GM23338 (cell line): ENCODE measurements around the gene REEP6. TPM values are rescaled to one million over a fixed set of nuclear protein-coding genes. Genes with fewer than 3 reads are reported as not detected.

Experiments
- ATAC-seq: fragments of 200-7000 bp; cut with Tn5 transposase; 3 replicates; pipeline ENCODE4 v1.9.1; 2020
- DNase-seq: peaks from one replicate; pipeline ENCODE4 v3.0.0-alpha.2; 2015; ENCODE audit warnings: low spot score
- H2AFZ ChIP-seq: fragments of 200-600 bp; sonication (generic); 2 replicates; pipeline ENCODE4 v1.8.0; 2016; ENCODE audit warnings: antibody characterized with exemption, mild to moderate bottlenecking, moderate library complexity
- H3F3A ChIP-seq: fragments of 200-600 bp; sonication (generic); replicated peaks from 2 replicates; pipeline ENCODE4 v1.8.0; 2017; ENCODE audit warnings: antibody characterized with exemption, mixed run types, low read depth
- H3K27ac ChIP-seq: fragments of 200-600 bp; sonication (generic); 2 replicates; pipeline ENCODE4 v1.6.1; 2016; ENCODE audit warnings: low read depth
- H3K27me3 ChIP-seq: fragments of 200-600 bp; sonication (generic); 2 replicates; pipeline ENCODE4 v1.8.0; 2016; ENCODE audit warnings: mild to moderate bottlenecking, mixed run types, moderate library complexity; ENCODE audit not compliant: insufficient read depth
- H3K36me3 ChIP-seq: fragments of 200-600 bp; sonication (generic); 2 replicates; pipeline ENCODE4 v1.8.0; 2016; ENCODE audit warnings: mild to moderate bottlenecking; ENCODE audit not compliant: insufficient read depth
- H3K4me1 ChIP-seq: fragments of 200-600 bp; sonication (generic); 2 replicates; pipeline ENCODE4 v1.8.0; 2016; ENCODE audit warnings: mild to moderate bottlenecking, moderate library complexity; ENCODE audit not compliant: insufficient read depth
- H3K4me2 ChIP-seq: fragments of 200-600 bp; sonication (generic); 2 replicates; pipeline ENCODE4 v1.7.1; 2017; ENCODE audit warnings: mixed run types
- H3K4me3 ChIP-seq: fragments of 200-600 bp; sonication (generic); 2 replicates; pipeline ENCODE4 v1.6.1; 2016; ENCODE audit warnings: mixed run types
- H3K79me2 ChIP-seq: fragments of 200-600 bp; sonication (generic); replicated peaks from 2 replicates; pipeline ENCODE4 v1.8.0; 2017; ENCODE audit warnings: mild to moderate bottlenecking; ENCODE audit not compliant: insufficient read depth
- H3K9me2 ChIP-seq: fragments of 200-600 bp; sonication (generic); 2 replicates; pipeline ENCODE4 v1.8.0; 2017; ENCODE audit not compliant: insufficient read depth
- H4K20me1 ChIP-seq: fragments of 200-600 bp; sonication (generic); replicated peaks from 2 replicates; pipeline ENCODE4 v1.8.0; 2017; ENCODE audit warnings: mild to moderate bottlenecking; ENCODE audit not compliant: insufficient read depth
- H3K27ac Mint-ChIP-seq: 2 replicates; pipeline ENCODE4 v1.8.0; 2020; ENCODE audit warnings: inconsistent platforms, mild to moderate bottlenecking, moderate library complexity, mixed read lengths
- H3K27me3 Mint-ChIP-seq: 3 replicates; pipeline ENCODE4 v1.8.0; 2022; ENCODE audit warnings: low read depth, mild to moderate bottlenecking, moderate library complexity, mixed read lengths, inconsistent platforms; ENCODE audit not compliant: insufficient read depth, poor library complexity
- H3K36me3 Mint-ChIP-seq: 3 replicates; pipeline ENCODE4 v1.8.0; 2021; ENCODE audit warnings: low read depth, mild to moderate bottlenecking, inconsistent platforms, moderate library complexity, mixed read lengths
- H3K4me1 Mint-ChIP-seq: 3 replicates; pipeline ENCODE4 v1.8.0; 2020; ENCODE audit warnings: mild to moderate bottlenecking, inconsistent platforms, mixed read lengths
- H3K4me3 Mint-ChIP-seq: 3 replicates; pipeline ENCODE4 v1.8.0; 2021; ENCODE audit warnings: moderate library complexity, mild to moderate bottlenecking, inconsistent platforms, mixed read lengths
- H3K9me3 Mint-ChIP-seq: 3 replicates; pipeline ENCODE4 v1.8.0; 2020; ENCODE audit warnings: moderate library complexity, mild to moderate bottlenecking, inconsistent platforms, mixed read lengths
- CREB1 ChIP-seq: fragments of 250-450 bp; sonication (Bioruptor Pico); IDR thresholded peaks from 2 replicates; pipeline ENCODE4 v1.5.0; 2020; ENCODE audit warnings: low read depth, mild to moderate bottlenecking, moderate library complexity
- ETS1 ChIP-seq: IDR thresholded peaks from 2 replicates; pipeline ENCODE4 v1.6.1; 2016; ENCODE audit warnings: antibody characterized with exemption
- EZH2 ChIP-seq: fragments of 200-600 bp; sonication (generic); IDR thresholded peaks from one replicate; pipeline ENCODE4 v1.8.0; 2017; ENCODE audit warnings: antibody characterized with exemption, mild to moderate bottlenecking, low read depth; ENCODE audit not compliant: unreplicated experiment
- JUNB ChIP-seq: IDR thresholded peaks from one replicate; pipeline ENCODE4 v1.6.1; 2016; ENCODE audit warnings: antibody characterized with exemption; ENCODE audit not compliant: unreplicated experiment
- NANOG ChIP-seq: IDR thresholded peaks from 2 replicates; pipeline ENCODE4 v1.6.1; 2016; ENCODE audit warnings: antibody characterized with exemption, borderline replicate concordance
- POLR2AphosphoS5 ChIP-seq: IDR thresholded peaks from 2 replicates; pipeline ENCODE4 v1.6.1; 2016; ENCODE audit warnings: antibody characterized with exemption, low read depth
- STAT1 ChIP-seq: IDR thresholded peaks from one replicate; pipeline ENCODE4 v1.6.1; 2016; ENCODE audit warnings: antibody characterized with exemption; ENCODE audit not compliant: unreplicated experiment
- ZNF331 ChIP-seq: fragments of 250-450 bp; sonication (Bioruptor Pico); IDR thresholded peaks from 2 replicates; pipeline ENCODE4 v1.5.0; 2020; ENCODE audit warnings: low read depth, mild to moderate bottlenecking, moderate library complexity
- ZNF462 ChIP-seq: fragments of 250-450 bp; sonication (Bioruptor Pico); IDR thresholded peaks from 2 replicates; pipeline ENCODE4 v1.5.0; 2020; ENCODE audit warnings: mild to moderate bottlenecking, moderate library complexity
- polyA plus RNA-seq: library from polyadenylated mRNA; unstranded; fragments of >200 nt; fragmentation: Nextera tagmentation; extraction: Ambion mirVana; gene quantifications from 2 replicates; pipeline ENCODE4 v1.2.1, GENCODE V29; 2016
- total RNA-seq: library from RNA; depleted of rRNA; stranded (reverse); fragments of >200 nt; shearing (Covaris generic); gene quantifications from 2 replicates; pipeline ENCODE4 v1.2.3, GENCODE V29; 2014

Gene REEP6
- total and polyA plus RNA-seq, 2 experiments from 2014 or later: 15.2 to 20.0 TPM

- no peak for TF ChIP-seq ZNF462
Observed at GRCh38 chr19:1533510-1534150, 42.6 kb downstream of the REEP6 start (continued).

GRCh38 chr19:1534972-1535371 is 44.0 kb downstream of the REEP6 start:
- Histone ChIP-seq H3K27me3 (no peaks in the 10 kb centered on the region), H3K4me1 (no peaks in the 10 kb centered on the region), H3K27ac (no peak overlapping the region), H3F3A (no peaks in the 10 kb centered on the region), H4K20me1 (no peaks in the 10 kb centered on the region), H3K9me2 (no peaks in the 10 kb centered on the region), H3K4me2 (no peak overlapping the region), H2AFZ (no peak overlapping the region), H3K36me3 (no peaks in the 10 kb centered on the region), H3K4me3 (no peak overlapping the region), H3K79me2 (no peaks in the 10 kb centered on the region)
- ATAC-seq: no peak
- Mint-ChIP-seq H3K4me3 (no peak overlapping the region), H3K36me3 (no peaks in the 10 kb centered on the region), H3K9me3 (no peaks in the 10 kb centered on the region), H3K4me1 (no peaks in the 10 kb centered on the region), H3K27ac (no peak overlapping the region), H3K27me3 (peaks cover 5% of the 10 kb centered on the region)
- DNase-seq: no peak
- TF ChIP-seq ZNF331 (no peak), ZNF462 (no peak), JUNB (no peak), NANOG (no peak), EZH2 (no peak), STAT1 (no peak), POLR2AphosphoS5 (no peak), ETS1 (no peak), CREB1 (CRISPR knock-in tag) (no peak)
